ENCODE measurements around the gene PDAP1.

PDAP1 gene

DNA sequence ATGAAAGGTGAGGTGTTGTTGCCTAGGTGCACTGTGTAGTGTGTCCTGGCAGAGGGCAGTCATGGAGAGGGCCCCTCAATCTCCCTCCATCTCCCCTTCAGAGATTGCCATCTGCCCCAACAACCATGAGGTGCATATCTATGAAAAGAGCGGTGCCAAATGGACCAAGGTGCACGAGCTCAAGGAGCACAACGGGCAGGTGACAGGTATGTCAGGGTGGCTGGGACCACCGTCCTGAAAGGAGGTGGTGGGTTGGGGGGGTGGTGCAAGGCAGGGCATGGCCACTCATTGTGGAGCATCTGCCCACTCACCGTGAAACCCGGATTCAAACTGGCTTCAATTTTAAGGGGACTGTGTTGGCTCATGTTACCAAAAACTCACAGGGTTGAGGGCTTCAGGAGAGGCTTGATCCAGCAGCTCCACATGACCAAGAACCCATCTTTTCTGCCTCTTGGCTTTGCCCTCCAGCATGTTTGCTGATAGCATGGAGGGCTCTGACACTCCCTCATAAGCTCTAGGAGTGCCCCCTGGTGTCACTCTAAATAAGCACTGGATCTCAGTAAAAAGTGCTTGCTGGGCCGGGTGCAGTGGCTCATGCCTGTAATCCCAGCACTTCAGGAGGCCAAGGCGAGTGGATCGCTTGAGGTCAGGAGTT, 21.7 kb downstream of the PDAP1 start:
- no peak for TF ChIP-seq ZFX (IDR thresholded peaks at IDR 0.05)
- TF ChIP-seq, protein P1, sequence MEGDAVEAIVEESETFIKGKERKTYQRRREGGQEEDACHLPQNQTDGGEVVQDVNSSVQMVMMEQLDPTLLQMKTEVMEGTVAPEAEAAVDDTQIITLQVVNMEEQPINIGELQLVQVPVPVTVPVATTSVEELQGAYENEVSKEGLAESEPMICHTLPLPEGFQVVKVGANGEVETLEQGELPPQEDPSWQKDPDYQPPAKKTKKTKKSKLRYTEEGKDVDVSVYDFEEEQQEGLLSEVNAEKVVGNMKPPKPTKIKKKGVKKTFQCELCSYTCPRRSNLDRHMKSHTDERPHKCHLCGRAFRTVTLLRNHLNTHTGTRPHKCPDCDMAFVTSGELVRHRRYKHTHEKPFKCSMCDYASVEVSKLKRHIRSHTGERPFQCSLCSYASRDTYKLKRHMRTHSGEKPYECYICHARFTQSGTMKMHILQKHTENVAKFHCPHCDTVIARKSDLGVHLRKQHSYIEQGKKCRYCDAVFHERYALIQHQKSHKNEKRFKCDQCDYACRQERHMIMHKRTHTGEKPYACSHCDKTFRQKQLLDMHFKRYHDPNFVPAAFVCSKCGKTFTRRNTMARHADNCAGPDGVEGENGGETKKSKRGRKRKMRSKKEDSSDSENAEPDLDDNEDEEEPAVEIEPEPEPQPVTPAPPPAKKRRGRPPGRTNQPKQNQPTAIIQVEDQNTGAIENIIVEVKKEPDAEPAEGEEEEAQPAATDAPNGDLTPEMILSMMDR (conservative IDR thresholded peaks at IDR 0.05) = no peak
- no peak overlapping the region for H3K27ac ChIP-seq

GRCh38 chr7:99385564-99385963, 22.8 kb downstream of the PDAP1 start:
- no peak overlapping the region for H3K27ac ChIP-seq
- TF ChIP-seq ZFX (IDR thresholded peaks at IDR 0.05) = no peak
- TF ChIP-seq, protein P1 (conservative IDR thresholded peaks at IDR 0.05) = no peak

GRCh38 chr7:99384523-99384922, 23.9 kb downstream of the PDAP1 start:
- TF ChIP-seq, protein P1 (conservative IDR thresholded peaks at IDR 0.05) = no peak
- TF ChIP-seq ZFX (IDR thresholded peaks at IDR 0.05) = no peak
- no peak overlapping the region for H3K27ac ChIP-seq

DNA sequence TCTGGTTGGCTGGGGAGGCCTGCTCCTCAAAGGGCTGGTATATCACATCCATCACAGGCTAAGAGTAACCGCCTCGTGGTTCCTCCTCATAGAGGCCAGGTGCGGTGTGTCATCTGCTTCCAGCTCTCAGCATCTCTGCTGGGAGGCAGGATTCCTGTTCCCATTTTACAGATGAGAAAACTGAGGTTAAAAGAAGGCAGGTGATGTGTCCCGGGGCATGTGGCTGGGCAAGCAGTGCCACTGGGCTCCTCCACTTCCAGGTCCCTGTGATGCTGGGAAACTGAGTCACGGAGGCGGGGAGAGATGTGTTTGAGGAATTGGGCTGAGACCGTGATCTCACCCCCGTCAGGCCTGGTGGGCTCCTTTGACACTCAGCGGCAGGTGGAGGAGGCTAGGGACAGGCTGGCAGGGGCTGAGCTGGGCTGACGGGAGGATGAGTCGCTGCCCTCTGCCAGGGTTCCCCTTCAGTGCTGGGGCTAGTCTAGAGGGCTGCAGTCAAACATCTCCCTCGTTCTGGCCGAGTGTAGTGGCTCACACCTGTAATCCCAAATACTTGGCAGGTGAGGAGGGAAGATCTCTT, 24.5 kb downstream of the PDAP1 start:
- no peak for TF ChIP-seq ZFX (IDR thresholded peaks at IDR 0.05)
- TF ChIP-seq, protein P1 (conservative IDR thresholded peaks at IDR 0.05) = no peak
- no peak overlapping the region for H3K27ac ChIP-seq

GRCh38 chr7:99383203-99383602, 25.2 kb downstream of the PDAP1 start:
- TF ChIP-seq ZFX (IDR thresholded peaks at IDR 0.05) = no peak
- TF ChIP-seq, protein P1 (conservative IDR thresholded peaks at IDR 0.05) = no peak
- no peak overlapping the region for H3K27ac ChIP-seq

DNA sequence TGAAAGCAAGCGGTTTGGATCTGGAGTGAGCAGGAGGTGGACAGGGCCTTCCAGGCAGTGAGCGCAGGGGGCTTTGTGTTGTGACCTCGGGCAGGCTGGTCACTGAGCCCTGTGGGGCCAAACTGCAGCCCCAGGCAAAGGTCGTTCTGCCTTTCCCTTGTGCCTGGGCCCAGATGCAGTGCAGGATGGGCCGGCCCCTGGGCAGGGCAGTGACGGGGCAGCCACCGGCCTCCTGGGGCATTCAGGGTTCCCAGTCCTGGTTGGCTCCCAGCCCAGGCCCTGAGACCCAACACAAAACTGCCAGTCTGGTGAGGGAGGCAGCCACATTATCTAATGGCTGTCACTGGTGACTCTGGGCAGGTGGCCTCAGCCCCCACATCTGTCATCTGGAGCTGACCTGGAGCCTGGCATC, 26.7 kb downstream of the PDAP1 start:
- H3K27ac ChIP-seq = no peak overlapping the region

More for the DNA sequence above, 26.7 kb downstream of the PDAP1 start:
- TF ChIP-seq ZFX (IDR thresholded peaks at IDR 0.05) = no peak
- TF ChIP-seq, protein P1 (conservative IDR thresholded peaks at IDR 0.05) = no peak
